HG03565 (cell line): ENCODE data around the gene MYO1G.

Experiments
- ATAC-seq: cut with Tn5 transposase; IDR thresholded peaks from one replicate; pipeline ENCODE4 v1.9.1; 2021; ENCODE audit warnings: mild to moderate bottlenecking, moderate library complexity; ENCODE audit not compliant: unreplicated experiment

MYO1G gene

GRCh38 chr7:44981035-44981706 lies 2.4 kb upstream of the MYO1G start:
- ATAC-seq, result no peak

GRCh38 chr7:44980393-44981034 lies 1.7 kb upstream of the MYO1G start:
- ATAC-seq, result peak; percentile 36

- no peak for ATAC-seq
Measured at GRCh38 chr7:44979481-44980392, 922 bp upstream of the MYO1G start.

- no peak for ATAC-seq
Measured at GRCh38 chr7:44977959-44978335, 868 bp downstream of the MYO1G start.

- ATAC-seq, result no peak
Measured at GRCh38 chr7:44977304-44977958, 1.4 kb downstream of the MYO1G start.

GRCh38 chr7:44976746-44977196 lies 2.0 kb downstream of the MYO1G start:
- ATAC-seq, result no peak

- ATAC-seq, result no peak
Measured at GRCh38 chr7:44976040-44976745, 2.6 kb downstream of the MYO1G start.

GRCh38 chr7:44975331-44976039 lies 3.3 kb downstream of the MYO1G start:
- no peak for ATAC-seq

GRCh38 chr7:44974549-44974948 lies 4.3 kb downstream of the MYO1G start:
- ATAC-seq, result no peak

- ATAC-seq, result no peak
Measured at GRCh38 chr7:44973610-44974401, 5.0 kb downstream of the MYO1G start.

GRCh38 chr7:44972562-44972961 lies 6.3 kb downstream of the MYO1G start:
- ATAC-seq, result no peak

- ATAC-seq, result no peak
Measured at GRCh38 chr7:44971902-44972441, 6.8 kb downstream of the MYO1G start.

- no peak for ATAC-seq
Measured at GRCh38 chr7:44971188-44971901, 7.5 kb downstream of the MYO1G start.

- ATAC-seq, result no peak
Measured at GRCh38 chr7:44970523-44971051, 8.2 kb downstream of the MYO1G start.

- ATAC-seq, result no peak
Measured at GRCh38 chr7:44969701-44970522, 8.9 kb downstream of the MYO1G start.

- no peak for ATAC-seq
Measured at GRCh38 chr7:44969049-44969700, 9.6 kb downstream of the MYO1G start.
